Glutamatergic neuron (in vitro differentiated cells): Measurements from ENCODE around the gene SLC25A43. TPM values are rescaled to one million over a fixed set of nuclear protein-coding genes. Genes with fewer than 3 reads are reported as not detected.

Experiments used
- DNase-seq: peaks from one replicate; pipeline ENCODE4 v3.0.0; 2022
- H3K27ac Mint-ChIP-seq: one replicate; pipeline ENCODE4 v1.8.0; 2020; ENCODE audit warnings: mild to moderate bottlenecking, mixed read lengths, inconsistent platforms; ENCODE audit not compliant: unreplicated experiment
- H3K27me3 Mint-ChIP-seq: one replicate; pipeline ENCODE4 v1.8.0; 2020; ENCODE audit warnings: mild to moderate bottlenecking, moderate library complexity, mixed read lengths, inconsistent platforms; ENCODE audit not compliant: unreplicated experiment
- H3K36me3 Mint-ChIP-seq: one replicate; pipeline ENCODE4 v1.8.0; 2020; ENCODE audit warnings: mild to moderate bottlenecking, mixed read lengths, inconsistent platforms; ENCODE audit not compliant: unreplicated experiment
- H3K4me1 Mint-ChIP-seq: one replicate; pipeline ENCODE4 v1.8.0; 2020; ENCODE audit warnings: mild to moderate bottlenecking, low read depth, mixed read lengths, inconsistent platforms; ENCODE audit not compliant: unreplicated experiment
- H3K4me3 Mint-ChIP-seq: one replicate; pipeline ENCODE4 v1.8.0; 2020; ENCODE audit warnings: mild to moderate bottlenecking, mixed read lengths, inconsistent platforms; ENCODE audit not compliant: unreplicated experiment
- H3K9me3 Mint-ChIP-seq: one replicate; pipeline ENCODE4 v1.8.0; 2020; ENCODE audit warnings: mild to moderate bottlenecking, moderate library complexity, mixed read lengths, inconsistent platforms; ENCODE audit not compliant: unreplicated experiment
- CTCF ChIP-seq: fragments of 200-600 bp; sonication (generic); IDR thresholded peaks from one replicate; pipeline ENCODE4 v1.5.0; 2021; ENCODE audit not compliant: partially characterized antibody, unreplicated experiment
- total RNA-seq: library from RNA; stranded (reverse); fragmentation: NEBNext Ultra II Directional; extraction: Animal tissue kit (Norgen Biotek cat#: 25700); gene quantifications from one replicate; pipeline ENCODE4 v1.2.1, GENCODE V29; 2021; ENCODE audit not compliant: unreplicated experiment

Gene SLC25A43
- total RNA-seq, 1 donor from 2014 or later, result 1.0 TPM

GRCh38 chrX:119474615-119475388 lies 75.7 kb downstream of the SLC25A43 start:
- H3K36me3 Mint-ChIP-seq, result no peaks in the 10 kb centered on the region
- TF ChIP-seq CTCF, result no peak
- no peaks in the 10 kb centered on the region for H3K27me3 Mint-ChIP-seq
- H3K9me3 Mint-ChIP-seq, result no peaks in the 10 kb centered on the region
- H3K27ac Mint-ChIP-seq, result no peak overlapping the region
- no peak overlapping the region for H3K4me3 Mint-ChIP-seq
- DNase-seq, result no peak
- H3K4me1 Mint-ChIP-seq, result no peaks in the 10 kb centered on the region

- Mint-ChIP-seq H3K27ac (no peak overlapping the region), H3K4me1 (no peaks in the 10 kb centered on the region), H3K4me3 (no peak overlapping the region), H3K36me3 (no peaks in the 10 kb centered on the region), H3K27me3 (no peaks in the 10 kb centered on the region), H3K9me3 (no peaks in the 10 kb centered on the region)
- TF ChIP-seq CTCF, result no peak
- DNase-seq, result no peak
Measured at GRCh38 chrX:119475389-119476101, 76.4 kb downstream of the SLC25A43 start.

GRCh38 chrX:119477812-119478232 lies 78.7 kb downstream of the SLC25A43 start:
- no peak overlapping the region for H3K4me3 Mint-ChIP-seq
- TF ChIP-seq CTCF, result no peak
- no peaks in the 10 kb centered on the region for H3K36me3 Mint-ChIP-seq
- no peak for DNase-seq
- no peaks in the 10 kb centered on the region for H3K4me1 Mint-ChIP-seq
- H3K9me3 Mint-ChIP-seq, result no peaks in the 10 kb centered on the region
- H3K27me3 Mint-ChIP-seq, result no peaks in the 10 kb centered on the region
- H3K27ac Mint-ChIP-seq, result no peak overlapping the region

DNA sequence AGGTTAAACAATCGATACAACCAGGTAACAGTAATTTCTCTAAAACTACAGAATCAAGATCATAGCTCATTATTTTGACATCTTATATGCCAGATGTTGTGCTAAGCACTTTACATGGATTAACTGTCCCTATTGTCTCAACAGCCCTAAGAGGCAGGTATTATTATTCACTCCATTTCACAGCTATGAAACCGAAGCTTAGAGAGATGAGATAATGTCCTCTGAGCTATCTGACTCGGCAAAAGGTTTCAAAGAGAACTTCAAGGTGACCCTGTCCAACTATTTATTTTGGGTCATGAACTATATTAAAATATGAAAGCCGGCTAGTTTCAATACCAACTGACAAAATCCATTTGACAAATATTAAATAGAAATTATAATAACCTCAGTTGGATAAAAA lies 79.4 kb downstream of the SLC25A43 start:
- no peak for DNase-seq
- no peaks in the 10 kb centered on the region for H3K9me3 Mint-ChIP-seq
- H3K27me3 Mint-ChIP-seq, result no peaks in the 10 kb centered on the region
- H3K36me3 Mint-ChIP-seq, result no peaks in the 10 kb centered on the region
- no peak overlapping the region for H3K27ac Mint-ChIP-seq
- H3K4me1 Mint-ChIP-seq, result no peaks in the 10 kb centered on the region
- no peak for TF ChIP-seq CTCF
- H3K4me3 Mint-ChIP-seq, result no peak overlapping the region

DNA sequence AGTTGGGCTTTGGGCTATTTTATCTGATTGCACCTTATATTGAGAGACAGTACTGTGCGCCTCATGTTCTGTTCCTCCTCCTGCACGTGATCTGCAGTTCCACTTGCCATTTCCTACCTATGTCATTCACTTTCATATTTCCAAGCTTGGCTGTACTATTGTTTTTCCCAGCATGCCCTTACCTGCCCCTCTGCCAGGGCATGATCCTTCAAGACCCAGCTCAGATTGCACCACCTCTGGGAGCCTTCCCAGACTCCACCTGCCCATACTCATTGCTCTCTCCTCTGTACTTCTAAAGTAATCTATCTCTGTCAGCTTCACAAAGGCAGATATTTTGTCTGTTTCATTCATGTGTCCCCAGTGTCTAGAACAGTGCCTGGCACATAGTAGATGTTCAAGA lies 80.7 kb downstream of the SLC25A43 start:
- Mint-ChIP-seq H3K4me1 (no peaks in the 10 kb centered on the region), H3K27me3 (no peaks in the 10 kb centered on the region), H3K4me3 (no peak overlapping the region), H3K36me3 (no peaks in the 10 kb centered on the region), H3K9me3 (no peaks in the 10 kb centered on the region), H3K27ac (no peak overlapping the region)
- no peak for DNase-seq
- no peak for TF ChIP-seq CTCF
